Endothelial cell of umbilical vein (primary cell): ENCODE results near the gene ACE. TPM values are rescaled to one million over a fixed set of nuclear protein-coding genes. Genes with fewer than 3 reads are reported as not detected.

Source experiments
- BruUV-seq: library from RNA; stranded (reverse); fragments of 400-500 nt; replicated peaks from 2 replicates; lab custom pipeline; 2021; lab: Mats Ljungman, UMichigan
- CTCF ChIA-PET: fragments of 300-600, 350-600 bp; sonication (Branson Sonifier 250); formaldehyde crosslinking; loops from one replicate; lab custom pipeline; 2021; ENCODE audit warnings: antibody characterized with exemption, inconsistent platforms; lab: Charles Lee
- POLR2A ChIA-PET: fragments of 300-600, 350-600 bp; sonication (Branson Sonifier 250); formaldehyde crosslinking; loops from one replicate; lab custom pipeline; 2021; ENCODE audit warnings: antibody characterized with exemption, inconsistent platforms; lab: Charles Lee
- DNase-seq: peaks from one replicate; pipeline ENCODE4 v3.0.0-alpha.2; 2011; ENCODE audit warnings: low read depth, low spot score
- FAIRE-seq: peaks from 2 replicates; lab custom pipeline; 2011; peaks lifted over from hg19 to GRCh38; lab: Jason Lieb, UNC
- H2AFZ ChIP-seq: 2 replicates; pipeline ENCODE4 v1.6.0; 2012; ENCODE audit warnings: low read depth, low read length, control low read depth, inconsistent platforms
- H3K27ac ChIP-seq: 2 replicates; pipeline ENCODE4 v1.5.1; 2011; ENCODE audit warnings: low read depth, mild to moderate bottlenecking, control low read depth, low read length, moderate library complexity; ENCODE audit not compliant: insufficient read depth
- H3K27me3 ChIP-seq, 2 experiments: 2 replicates each; pipeline versions ENCODE4 v1.6.0 to v1.6.1; 2011; ENCODE audit warnings: low read length in 2 of 2, mixed read lengths in 1 of 2; ENCODE audit not compliant: control insufficient read depth in 2 of 2, insufficient read depth in 2 of 2
- H3K36me3 ChIP-seq, 2 experiments: 2 replicates in 1 of 2; 3 replicates in 1 of 2; pipeline ENCODE4 v1.5.1; 2011; ENCODE audit warnings: low read length in 2 of 2, mild to moderate bottlenecking in 1 of 2, moderate library complexity in 1 of 2; ENCODE audit not compliant: control insufficient read depth in 2 of 2, insufficient read depth in 2 of 2; ENCODE audit errors: extremely low read depth in 1 of 2
- H3K4me1 ChIP-seq: 3 replicates; pipeline ENCODE4 v1.5.1; 2011; ENCODE audit warnings: mild to moderate bottlenecking, low read length; ENCODE audit not compliant: control insufficient read depth, insufficient read depth; ENCODE audit errors: extremely low read depth
- H3K4me2 ChIP-seq: 2 replicates; pipeline ENCODE4 v1.6.1; 2011; ENCODE audit warnings: low read length, control low read depth, mixed read lengths; ENCODE audit not compliant: insufficient read depth
- H3K4me3 ChIP-seq, 3 experiments: fragments of 200-600 bp in 1 of 3; sonication (generic), shearing (Covaris generic) in 1 of 3; replicated peaks in 1 of 3; 2 replicates each; pipeline ENCODE4 v1.5.1; 2011 to 2016; ENCODE audit warnings: control low read depth in 3 of 3, low read length in 3 of 3, mild to moderate bottlenecking in 2 of 3, inconsistent platforms in 1 of 3, low read depth in 1 of 3, moderate library complexity in 1 of 3; ENCODE audit not compliant: insufficient read depth in 1 of 3
- H3K79me2 ChIP-seq: 2 replicates; pipeline ENCODE4 v1.6.0; 2012; ENCODE audit warnings: low read length, inconsistent platforms; ENCODE audit not compliant: control insufficient read depth, insufficient read depth
- H3K9ac ChIP-seq: replicated peaks from 2 replicates; pipeline ENCODE3; 2011; ENCODE audit warnings: low read length, control low read depth; ENCODE audit not compliant: insufficient read depth; ENCODE audit errors: extremely low read depth
- H3K9me1 ChIP-seq: replicated peaks from 3 replicates; pipeline ENCODE4 v1.6.0; 2011; ENCODE audit warnings: mild to moderate bottlenecking, low read length; ENCODE audit not compliant: control insufficient read depth, insufficient read depth; ENCODE audit errors: extremely low read depth
- H3K9me3 ChIP-seq: replicated peaks from 2 replicates; pipeline ENCODE4 v1.5.1; 2012; ENCODE audit warnings: low read length, inconsistent platforms; ENCODE audit not compliant: control insufficient read depth, insufficient read depth
- H4K20me1 ChIP-seq: replicated peaks from 2 replicates; pipeline ENCODE3; 2011; ENCODE audit warnings: mild to moderate bottlenecking, low read length; ENCODE audit not compliant: control insufficient read depth, insufficient read depth; ENCODE audit errors: extremely low read depth
- CTCF ChIP-seq, 2 donors: IDR thresholded peaks; 1 replicate in 1 of 2; 2 replicates in 1 of 2; pipeline ENCODE4 v1.5.1; 2011; ENCODE audit warnings: low read length in 2 of 2, mild to moderate bottlenecking in 2 of 2, moderate library complexity in 2 of 2, control low read depth in 1 of 2, inconsistent platforms in 1 of 2, low read depth in 1 of 2; ENCODE audit not compliant: insufficient read depth in 1 of 2; ENCODE audit errors: extremely low read depth in 1 of 2
- EZH2 ChIP-seq: IDR thresholded peaks from 2 replicates; pipeline ENCODE4 v1.6.1; 2012; ENCODE audit warnings: borderline replicate concordance, low read depth, mild to moderate bottlenecking, moderate library complexity, low read length, inconsistent platforms; ENCODE audit not compliant: severe bottlenecking
- FOS ChIP-seq: IDR thresholded peaks from 2 replicates; pipeline ENCODE4 v1.6.1; 2011; ENCODE audit warnings: mild to moderate bottlenecking, low read length, moderate library complexity, borderline replicate concordance; ENCODE audit not compliant: insufficient read depth
- GATA2 ChIP-seq: IDR thresholded peaks from 2 replicates; pipeline ENCODE4 v1.7.0; 2011; ENCODE audit warnings: low read depth, mild to moderate bottlenecking, moderate library complexity, mixed read lengths, low read length; ENCODE audit not compliant: insufficient read length, insufficient read depth
- JUN ChIP-seq: IDR thresholded peaks from 2 replicates; pipeline ENCODE4 v1.6.1; 2011; ENCODE audit warnings: borderline replicate concordance, low read depth; ENCODE audit not compliant: insufficient read length, insufficient read depth
- MAX ChIP-seq: IDR thresholded peaks from 2 replicates; pipeline ENCODE4 v1.6.1; 2011; ENCODE audit not compliant: insufficient read depth, insufficient read length
- MYC ChIP-seq: IDR thresholded peaks from one replicate; pipeline ENCODE4 v1.6.1; 2011; ENCODE audit warnings: mild to moderate bottlenecking, low read depth, low read length
- POLR2A ChIP-seq: IDR thresholded peaks from 2 replicates; pipeline ENCODE4 v1.6.1; 2012; ENCODE audit warnings: low read depth, mild to moderate bottlenecking, control low read depth, low read length
- POLR2AphosphoS5 ChIP-seq: IDR thresholded peaks from 2 replicates; pipeline ENCODE4 v1.6.1; 2012; ENCODE audit warnings: low read depth, mild to moderate bottlenecking, control low read depth, low read length, moderate library complexity; ENCODE audit not compliant: insufficient read depth
- dilution Hi-C: fragments of 300-500 bp; cut with MboI; formaldehyde crosslinking; loops from one replicate; pipeline ENCODE4 v1.15.0; 2019; ENCODE audit warnings: low sequenced_read_pairs; ENCODE audit not compliant: extremely low pct_ligation_motif_present
- intact Hi-C: fragments of 100-400 bp; cut with micrococcal nuclease; formaldehyde crosslinking; loops from one replicate; pipeline ENCODE4 v1.10.0; 2022
- polyA plus RNA-seq, 4 experiments: library from polyadenylated mRNA; depleted of rRNA in 3 of 4; stranded (reverse) in 3 of 4; unstranded in 1 of 4; fragments of >200 nt; gene quantifications; 2 replicates each; pipeline versions ENCODE4 v1.2.1 to v1.2.3, GENCODE V29; 2011 to 2012; ENCODE audit warnings: missing spikeins in 1 of 4
- total RNA-seq: library from RNA; stranded (reverse); gene quantifications from 2 replicates; pipeline ENCODE4 v1.2.3, GENCODE V29; 2021

ACE gene
- total and polyA plus RNA-seq, 2 donors (not counting 3 experiments of a cell fraction or from before 2014, with no cell fraction given), result 63.4 to 207 TPM

GRCh38 chr17:63460018-63460417, 16.8 kb upstream of the ACE start:
- Histone ChIP-seq H4K20me1 (no peaks in the 10 kb centered on the region), H3K9me3 (no peaks in the 10 kb centered on the region), H3K4me2 (no peak overlapping the region), H3K27me3 (no peaks in the 10 kb centered on the region), H3K79me2 (no peaks in the 10 kb centered on the region), H3K27ac (no peak overlapping the region), H3K36me3 (no peaks in the 10 kb centered on the region), H3K4me1 (peaks cover 11% of the 10 kb centered on the region), H3K4me3 (no peak overlapping the region), H3K9ac (no peak overlapping the region), H2AFZ (no peak overlapping the region), H3K9me1 (no peaks in the 10 kb centered on the region)
- FAIRE-seq (no peak), DNase-seq (no peak)
- intact Hi-C loops, result loop anchor here (2.0 kb wide), 1 partner anchor 15 kb away; no protein-coding TSS in a partner anchor
- ChIA-PET CTCF (interaction anchor here (2.7 to 3.4 kb wide), 2 partner anchors 18 to 34 kb away, joined by 12 to 18 read pairs; partner anchors contain the start of gene ACE), POLR2A (interaction anchor here (0.6 kb wide), 1 partner anchor 15 kb away, joined by 3 read pairs; no protein-coding TSS in a partner anchor)
- dilution Hi-C loops, result no loop called here
- BruUV-seq, result no TSS peak
- no peak for TF ChIP-seq MAX

GRCh38 chr17:63463771-63464170, 13.1 kb upstream of the ACE start:
- Histone ChIP-seq H3K79me2 (no peaks in the 10 kb centered on the region), H3K27me3 (no peaks in the 10 kb centered on the region), H2AFZ (no peak overlapping the region), H3K4me1 (peaks cover 6% of the 10 kb centered on the region), H3K36me3 (no peaks in the 10 kb centered on the region), H3K9ac (no peak overlapping the region), H4K20me1 (no peaks in the 10 kb centered on the region), H3K4me3 (no peak overlapping the region), H3K9me3 (no peaks in the 10 kb centered on the region), H3K9me1 (no peaks in the 10 kb centered on the region), H3K4me2 (no peak overlapping the region), H3K27ac (no peak overlapping the region)
- no TSS peak for BruUV-seq
- no peak for FAIRE-seq
- intact Hi-C loops (no loop called here), dilution Hi-C loops (no loop called here)
- DNase-seq, result no peak
- no peak for TF ChIP-seq EZH2
- no peak for TF ChIP-seq POLR2AphosphoS5
- TF ChIP-seq JUN, result no peak
- no peak for TF ChIP-seq MYC
- no peak for TF ChIP-seq MAX
- no peak for TF ChIP-seq CTCF (IDR thresholded peaks at IDR 0.05; ENCODE audit: extremely low read depth in 1 of 2, insufficient read depth in 1 of 2, low read depth in 1 of 2, low read length in 2 of 2)
- no peak for TF ChIP-seq GATA2
- TF ChIP-seq POLR2A, result no peak
- TF ChIP-seq FOS, result no peak
- ChIA-PET CTCF (interaction anchor here (0.9 kb wide), 1 partner anchor 15 kb away, joined by 3 read pairs; no protein-coding TSS in a partner anchor), POLR2A (no interaction called here)
